HG02973 (cell line): ENCODE data around the gene MTA3.

Experiments
- ATAC-seq: cut with Tn5 transposase; IDR thresholded peaks from one replicate; pipeline ENCODE4 v1.9.1; 2021; ENCODE audit warnings: moderate library complexity; ENCODE audit not compliant: unreplicated experiment

The MTA3 gene

GRCh38 chr2:42799881-42800280 is 231.4 kb downstream of the MTA3 start:
- ATAC-seq = no peak

GRCh38 chr2:42800461-42800962 is 232.1 kb downstream of the MTA3 start:
- no peak for ATAC-seq

- ATAC-seq = no peak
These were observed 232.5 kb downstream of the MTA3 start for GRCh38 chr2:42800981-42801380.

GRCh38 chr2:42801381-42801780 is 232.9 kb downstream of the MTA3 start:
- no peak for ATAC-seq

GRCh38 chr2:42802150-42802549 is 233.7 kb downstream of the MTA3 start:
- ATAC-seq = no peak

- ATAC-seq = no peak
These were observed 235.9 kb downstream of the MTA3 start for GRCh38 chr2:42804338-42804737.

GRCh38 chr2:42804891-42805290 is 236.5 kb downstream of the MTA3 start:
- no peak for ATAC-seq
